HepG2 (cell line): ENCODE measurements around the gene MRM2. TPM values are rescaled to one million over a fixed set of nuclear protein-coding genes. Genes with fewer than 3 reads are reported as not detected.

ENCODE experiments used
- ATAC-seq: fragments of 200-7000 bp; cut with Tn5 transposase; 3 replicates; pipeline ENCODE4 v1.9.1; 2020; ENCODE audit warnings: mild to moderate bottlenecking, moderate library complexity
- BruUV-seq: library from RNA; stranded (reverse); fragments of 400-500 nt; replicated peaks from 2 replicates; lab custom pipeline; 2021; lab: Mats Ljungman, UMichigan
- CTCF ChIA-PET: fragments of 300-600 bp; formaldehyde crosslinking; extraction: SDS; loops from one replicate; lab custom pipeline; 2021; ENCODE audit warnings: low total read pairs, inconsistent platforms, low intra/inter-chr PET ratio; lab: Yijun Ruan, JAX
- POLR2A ChIA-PET: fragments of 350-600 bp; sonication (Branson Sonifier 250); formaldehyde crosslinking; loops from one replicate; lab custom pipeline; 2020; ENCODE audit warnings: antibody characterized with exemption, inconsistent platforms; lab: Yijun Ruan, JAX
- DNase-seq: peaks from one replicate; pipeline ENCODE4 v3.0.0-alpha.2; 2015; ENCODE audit warnings: low spot score
- FAIRE-seq: peaks from 3 replicates; lab custom pipeline; 2011; peaks lifted over from hg19 to GRCh38; lab: Jason Lieb, UNC
- H2AFZ ChIP-seq: one replicate; pipeline ENCODE4 v1.6.1; 2011; ENCODE audit warnings: low read length, inconsistent platforms
- H3K27ac ChIP-seq: fragments of 300-600 bp; 3 replicates; pipeline ENCODE4 v1.8.0; 2011; ENCODE audit warnings: mixed run types, mild to moderate bottlenecking, mixed read lengths, low read length, inconsistent platforms; ENCODE audit not compliant: insufficient read depth; ENCODE audit errors: extremely low read length
- H3K27me3 ChIP-seq, 2 experiments: fragments of 200-600 bp in 1 of 2; 2 replicates in 1 of 2; 3 replicates in 1 of 2; pipeline versions ENCODE4 v1.6.0 to v1.8.0; 2011; ENCODE audit warnings: low read length in 2 of 2, mild to moderate bottlenecking in 2 of 2, moderate library complexity in 2 of 2, inconsistent platforms in 1 of 2; ENCODE audit not compliant: insufficient read depth in 2 of 2, control insufficient read depth in 1 of 2
- H3K36me3 ChIP-seq, 2 experiments: fragments of 200-600 bp in 1 of 2; replicated peaks in 1 of 2; 2 replicates in 1 of 2; 3 replicates in 1 of 2; pipeline versions ENCODE4 v1.5.1 to v1.8.0; 2011; ENCODE audit warnings: low read length in 2 of 2, inconsistent platforms in 1 of 2; ENCODE audit not compliant: insufficient read depth in 2 of 2, control insufficient read depth in 1 of 2
- H3K4me1 ChIP-seq: 2 replicates; pipeline ENCODE4 v1.5.1; 2012; ENCODE audit warnings: low read length, inconsistent platforms; ENCODE audit not compliant: insufficient read depth
- H3K4me2 ChIP-seq: 2 replicates; pipeline ENCODE4 v1.6.0; 2011; ENCODE audit warnings: low read depth, low read length, inconsistent platforms
- H3K4me3 ChIP-seq, 3 experiments: fragments of 200-600 bp in 1 of 3; sonication (generic), shearing (Covaris generic) in 1 of 3; replicated peaks in 1 of 3; 2 replicates each; pipeline ENCODE4 v1.5.1; 2011 to 2016; ENCODE audit warnings: low read length in 3 of 3, inconsistent platforms in 2 of 3, low read depth in 2 of 3, mild to moderate bottlenecking in 2 of 3, control low read depth in 1 of 3, mixed read lengths in 1 of 3; ENCODE audit not compliant: insufficient read depth in 1 of 3
- H3K79me2 ChIP-seq: one replicate; pipeline ENCODE4 v1.6.1; 2011; ENCODE audit warnings: low read length, inconsistent platforms; ENCODE audit not compliant: insufficient read depth
- H3K9ac ChIP-seq: 2 replicates; pipeline ENCODE4 v1.6.0; 2011; ENCODE audit warnings: mild to moderate bottlenecking, low read depth, low read length, inconsistent platforms; ENCODE audit not compliant: insufficient read depth
- H3K9me3 ChIP-seq: 2 replicates; pipeline ENCODE4 v1.5.1; 2012; ENCODE audit warnings: mild to moderate bottlenecking, low read length
- H4K20me1 ChIP-seq: 2 replicates; pipeline ENCODE4 v1.6.0; 2011; ENCODE audit warnings: inconsistent platforms, mild to moderate bottlenecking, low read length, moderate library complexity; ENCODE audit not compliant: insufficient read depth
- ESRRA ChIP-seq: sonication (generic); formaldehyde crosslinking; IDR thresholded peaks from 2 replicates; pipeline ENCODE4 v1.5.1; 2020; ENCODE audit warnings: mild to moderate bottlenecking, low read depth, missing genetic modification reagents
- GPBP1L1 ChIP-seq: sonication (generic); formaldehyde crosslinking; IDR thresholded peaks from 2 replicates; pipeline ENCODE4 v1.5.0; 2020; ENCODE audit warnings: mild to moderate bottlenecking, missing genetic modification reagents
- HCFC1 ChIP-seq: fragments of 150-350 bp; IDR thresholded peaks from 2 replicates; pipeline ENCODE4 v1.6.1; 2014; ENCODE audit warnings: low read depth, low read length
- HES4 ChIP-seq: sonication (generic); formaldehyde crosslinking; IDR thresholded peaks from 2 replicates; pipeline ENCODE4 v1.9.0; 2021; ENCODE audit warnings: mild to moderate bottlenecking, missing genetic modification reagents, borderline replicate concordance
- HIVEP1 ChIP-seq: sonication (generic); formaldehyde crosslinking; IDR thresholded peaks from 2 replicates; pipeline ENCODE4 v1.4.0; 2020; ENCODE audit warnings: mild to moderate bottlenecking, missing genetic modification reagents
- HMGA1 ChIP-seq: sonication (generic); formaldehyde crosslinking; conservative IDR thresholded peaks from 2 replicates; pipeline ENCODE4 v1.4.0; 2020; ENCODE audit warnings: missing genetic modification reagents
- JDP2 ChIP-seq: sonication (generic); formaldehyde crosslinking; IDR thresholded peaks from 2 replicates; pipeline ENCODE4 v1.8.1; 2022; ENCODE audit warnings: missing genetic modification reagents, borderline replicate concordance
- MZF1 ChIP-seq: sonication (generic); formaldehyde crosslinking; IDR thresholded peaks from 2 replicates; pipeline ENCODE4 v1.8.1; 2023; ENCODE audit warnings: mild to moderate bottlenecking, missing genetic modification reagents, borderline replicate concordance
- NCOA2 ChIP-seq: sonication (generic); formaldehyde crosslinking; IDR thresholded peaks from 2 replicates; pipeline ENCODE4 v1.8.0; 2022; ENCODE audit warnings: inconsistent platforms
- PAWR ChIP-seq: sonication (generic); formaldehyde crosslinking; IDR thresholded peaks from 2 replicates; pipeline ENCODE4 v1.4.0; 2020; ENCODE audit warnings: missing genetic modification reagents, mild to moderate bottlenecking, borderline replicate concordance
- RFXANK ChIP-seq: IDR thresholded peaks from 2 replicates; pipeline ENCODE4 v1.6.1; 2016
- ZNF12 ChIP-seq: sonication (generic); formaldehyde crosslinking; IDR thresholded peaks from 2 replicates; pipeline ENCODE4 v1.5.0; 2020; ENCODE audit warnings: missing genetic modification reagents
- ZNF17 ChIP-seq: sonication (generic); formaldehyde crosslinking; IDR thresholded peaks from 2 replicates; pipeline ENCODE4 v1.5.0; 2020; ENCODE audit warnings: mild to moderate bottlenecking, missing genetic modification reagents
- ZNF44 ChIP-seq: sonication (generic); formaldehyde crosslinking; IDR thresholded peaks from 2 replicates; pipeline ENCODE4 v1.5.1; 2020; ENCODE audit warnings: mild to moderate bottlenecking, missing genetic modification reagents
- ZNF652 ChIP-seq: IDR thresholded peaks from 2 replicates; pipeline ENCODE4 v1.6.1; 2016; ENCODE audit warnings: low read depth, borderline replicate concordance
- ZNF674 ChIP-seq: sonication (generic); formaldehyde crosslinking; IDR thresholded peaks from 2 replicates; pipeline ENCODE4 v1.5.0; 2020; ENCODE audit warnings: low read depth, mild to moderate bottlenecking, missing genetic modification reagents
- WGBS: methylation state at CpG from one replicate; pipeline ENCODE4 v1.1.6; 2017; ENCODE audit warnings: low lambda C conversion rate; 5-methylcytosine and 5-hydroxymethylcytosine counted together
- in situ Hi-C: cut with HindIII; loops from 2 replicates; pipeline ENCODE4 v1.10.0; 2017; ENCODE audit warnings: low pct_unique_long_range_greater_than_20kb; ENCODE audit not compliant: extremely low pct_ligation_motif_present
- intact Hi-C: fragments of 100-400 bp; cut with micrococcal nuclease; formaldehyde crosslinking; loops from one replicate; pipeline ENCODE4 v1.10.0; 2022; ENCODE audit not compliant: unreplicated experiment
- polyA plus RNA-seq, 8 experiments: library from polyadenylated mRNA; depleted of rRNA in 3 of 8; stranded (reverse) in 7 of 8; unstranded in 1 of 8; fragments of >200 nt; fragmentation: Illumina TruSeq in 4 of 8; extraction: Trizol in 4 of 8; gene quantifications; 2 replicates each; pipeline versions ENCODE4 v1.2.1 to v1.2.3, GENCODE V29; 2011 to 2016; ENCODE audit warnings: low read depth in 4 of 8, missing spikeins in 1 of 8, mixed read lengths in 1 of 8; ENCODE audit not compliant: insufficient read depth in 1 of 8
- total RNA-seq, 5 experiments: library from RNA; depleted of rRNA; stranded (reverse); fragments of >200 nt; fragmentation: Illumina TruSeq; extraction: Trizol; gene quantifications; 2 replicates each; pipeline ENCODE4 v1.2.3, GENCODE V29; 2016; ENCODE audit warnings: low read depth in 1 of 5
- TF ChIP-seq, protein P1 (sequence below), 2 experiments: sonication (generic) in 1 of 2; formaldehyde crosslinking in 1 of 2; IDR thresholded peaks; 2 replicates each; pipeline versions ENCODE4 v1.6.1 to v1.9.0; 2014 to 2022; ENCODE audit warnings: antibody characterized with exemption in 1 of 2, borderline replicate concordance in 1 of 2, inconsistent platforms in 1 of 2, low read depth in 1 of 2, missing genetic modification reagents in 1 of 2

Gene MRM2
- total and polyA plus RNA-seq, 2 of the 13 experiments (the other 11 are each of a cell fraction or from before 2014, with no cell fraction given), result 13.2 to 34.2 TPM

GRCh38 chr7:2199956-2200583 lies 41.9 kb downstream of the MRM2 start (continued):
- TF ChIP-seq MZF1 (CRISPR knock-in tag), result no peak
- no peak for TF ChIP-seq ZNF12
- TF ChIP-seq ESRRA, result no peak
- TF ChIP-seq PAWR, result no peak
- TF ChIP-seq RFXANK (CRISPR knock-in tag), result no peak
- no peak for TF ChIP-seq HCFC1
- TF ChIP-seq JDP2 (CRISPR knock-in tag), result no peak
- no peak for TF ChIP-seq ZNF674
- TF ChIP-seq ZNF44 (CRISPR knock-in tag), result no peak
- TF ChIP-seq NCOA2 (CRISPR knock-in tag), result no peak

- ChIA-PET CTCF (no interaction called here), POLR2A (no interaction called here)
- H3K4me1 ChIP-seq, result 0 out of 2 replicates have a peak, but pooled peaks cover 5% of the 10 kb centered on the region
- peaks cover 7% of the 10 kb centered on the region for H3K79me2 ChIP-seq
- H3K36me3 ChIP-seq, result peaks cover 38 to 63% of the 10 kb centered on the region in 2 experiments; a peak in 4 of 5 replicates
- no peak overlapping the region for H2AFZ ChIP-seq
- intact Hi-C loops, result loop anchor here (5.0 kb wide), 1 partner anchor 92 kb away; no protein-coding TSS in a partner anchor
- H3K27ac ChIP-seq, result no peak overlapping the region
- no TSS peak for BruUV-seq
- H3K4me2 ChIP-seq, result no peak overlapping the region
- no peaks in the 10 kb centered on the region for H4K20me1 ChIP-seq
- no peak overlapping the region for H3K9ac ChIP-seq
- no peak overlapping the region for H3K4me3 ChIP-seq
- in situ Hi-C loops, result no loop called here
- DNase-seq (no peak), ATAC-seq (no peak), FAIRE-seq (no peak)
- peaks cover 8% of the 10 kb centered on the region for H3K9me3 ChIP-seq
- 100% methylated on average over 10 of the region's 16 CpGs for WGBS
- H3K27me3 ChIP-seq, result no peaks in the 10 kb centered on the region
- no peak for TF ChIP-seq ZNF17 (CRISPR knock-in tag)
- no peak for TF ChIP-seq HES4 (CRISPR knock-in tag)
- no peak for TF ChIP-seq GPBP1L1 (CRISPR knock-in tag)
- no peak for TF ChIP-seq HMGA1 (CRISPR knock-in tag)
- TF ChIP-seq, protein P1, sequence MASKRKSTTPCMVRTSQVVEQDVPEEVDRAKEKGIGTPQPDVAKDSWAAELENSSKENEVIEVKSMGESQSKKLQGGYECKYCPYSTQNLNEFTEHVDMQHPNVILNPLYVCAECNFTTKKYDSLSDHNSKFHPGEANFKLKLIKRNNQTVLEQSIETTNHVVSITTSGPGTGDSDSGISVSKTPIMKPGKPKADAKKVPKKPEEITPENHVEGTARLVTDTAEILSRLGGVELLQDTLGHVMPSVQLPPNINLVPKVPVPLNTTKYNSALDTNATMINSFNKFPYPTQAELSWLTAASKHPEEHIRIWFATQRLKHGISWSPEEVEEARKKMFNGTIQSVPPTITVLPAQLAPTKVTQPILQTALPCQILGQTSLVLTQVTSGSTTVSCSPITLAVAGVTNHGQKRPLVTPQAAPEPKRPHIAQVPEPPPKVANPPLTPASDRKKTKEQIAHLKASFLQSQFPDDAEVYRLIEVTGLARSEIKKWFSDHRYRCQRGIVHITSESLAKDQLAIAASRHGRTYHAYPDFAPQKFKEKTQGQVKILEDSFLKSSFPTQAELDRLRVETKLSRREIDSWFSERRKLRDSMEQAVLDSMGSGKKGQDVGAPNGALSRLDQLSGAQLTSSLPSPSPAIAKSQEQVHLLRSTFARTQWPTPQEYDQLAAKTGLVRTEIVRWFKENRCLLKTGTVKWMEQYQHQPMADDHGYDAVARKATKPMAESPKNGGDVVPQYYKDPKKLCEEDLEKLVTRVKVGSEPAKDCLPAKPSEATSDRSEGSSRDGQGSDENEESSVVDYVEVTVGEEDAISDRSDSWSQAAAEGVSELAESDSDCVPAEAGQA (IDR thresholded peaks at IDR 0.05; ENCODE audit: low read depth), result no peak
- TF ChIP-seq, protein P1 (CRISPR knock-in tag; IDR thresholded peaks at IDR 0.05; ENCODE audit: borderline replicate concordance), result no peak
- TF ChIP-seq ZNF652 (CRISPR knock-in tag), result no peak
- no peak for TF ChIP-seq HIVEP1
Measured at GRCh38 chr7:2199528-2199927, 42.5 kb downstream of the MRM2 start.
